ENCODE results near the gene HOMER3. TPM values are rescaled to one million over a fixed set of nuclear protein-coding genes. Genes with fewer than 3 reads are reported as not detected.

HOMER3 gene
- polyA plus RNA-seq, 3 donors: 45.1 to 88.1 (median 49.4) TPM

DNA sequence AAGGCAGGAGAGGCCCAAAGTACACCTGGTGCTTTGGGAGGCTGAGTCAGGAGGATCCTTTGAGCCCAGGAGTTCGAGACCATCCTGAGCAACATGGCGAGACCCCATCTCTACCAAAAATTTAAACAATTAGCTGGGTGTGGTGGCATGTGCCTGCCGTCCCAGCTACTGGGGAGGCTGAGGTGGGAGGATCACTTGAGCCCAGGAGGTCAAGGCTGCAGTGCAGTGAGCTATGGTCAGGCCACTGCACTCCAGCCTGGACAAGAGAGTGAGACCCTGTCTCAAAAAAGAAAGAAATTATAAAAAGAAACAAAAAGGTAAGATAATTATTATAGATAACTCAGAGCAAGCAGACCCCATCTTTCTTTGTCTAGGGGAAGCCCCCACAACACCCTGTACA lies 1.9 kb downstream of the HOMER3 start:
- peaks cover 0 to 1% (median 0%) of the 10 kb centered on the region in 3 donors for H3K27me3 Mint-ChIP-seq (ENCODE audit: low read depth in 3 of 3)
- peaks cover 27% of the 10 kb centered on the region for H3K4me1 Mint-ChIP-seq
- no peaks in the 10 kb centered on the region for H3K9me3 ChIP-seq (replicated peaks in 1 of 2; ENCODE audit: control insufficient read depth in 1 of 2, insufficient read depth in 1 of 2, low read length in 2 of 2)
- intact Hi-C loops (cut with micrococcal nuclease): no loop called here
- TF ChIP-seq, protein P1, sequence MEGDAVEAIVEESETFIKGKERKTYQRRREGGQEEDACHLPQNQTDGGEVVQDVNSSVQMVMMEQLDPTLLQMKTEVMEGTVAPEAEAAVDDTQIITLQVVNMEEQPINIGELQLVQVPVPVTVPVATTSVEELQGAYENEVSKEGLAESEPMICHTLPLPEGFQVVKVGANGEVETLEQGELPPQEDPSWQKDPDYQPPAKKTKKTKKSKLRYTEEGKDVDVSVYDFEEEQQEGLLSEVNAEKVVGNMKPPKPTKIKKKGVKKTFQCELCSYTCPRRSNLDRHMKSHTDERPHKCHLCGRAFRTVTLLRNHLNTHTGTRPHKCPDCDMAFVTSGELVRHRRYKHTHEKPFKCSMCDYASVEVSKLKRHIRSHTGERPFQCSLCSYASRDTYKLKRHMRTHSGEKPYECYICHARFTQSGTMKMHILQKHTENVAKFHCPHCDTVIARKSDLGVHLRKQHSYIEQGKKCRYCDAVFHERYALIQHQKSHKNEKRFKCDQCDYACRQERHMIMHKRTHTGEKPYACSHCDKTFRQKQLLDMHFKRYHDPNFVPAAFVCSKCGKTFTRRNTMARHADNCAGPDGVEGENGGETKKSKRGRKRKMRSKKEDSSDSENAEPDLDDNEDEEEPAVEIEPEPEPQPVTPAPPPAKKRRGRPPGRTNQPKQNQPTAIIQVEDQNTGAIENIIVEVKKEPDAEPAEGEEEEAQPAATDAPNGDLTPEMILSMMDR (IDR thresholded peaks at IDR 0.05): no peak
- peak overlapping the region; percentile 96 for H3K4me2 ChIP-seq (replicated peaks; ENCODE audit: extremely low read depth, low read length, poor library complexity, severe bottlenecking)
- H3K27ac ChIP-seq (ENCODE audit: low read depth in 1 of 2, low read length in 2 of 2): peak overlapping the region in 1 of 2 donors; percentile 88
- no peak for DNase-seq
- H3K9ac ChIP-seq (ENCODE audit: insufficient read depth, low read length, poor library complexity, severe bottlenecking): peak overlapping the region; percentile 84
- peak overlapping the region; percentile 90 to 95 for H3K4me3 Mint-ChIP-seq
- H4K20me1 ChIP-seq (ENCODE audit: insufficient read depth, low read length): peaks cover 24% of the 10 kb centered on the region
- peaks cover 36 to 52% of the 10 kb centered on the region in 2 donors for H3K36me3 Mint-ChIP-seq
- no peak overlapping the region for H2AFZ ChIP-seq (ENCODE audit: insufficient read depth, low read depth, low read length, poor library complexity, severe bottlenecking)
- H3K27ac Mint-ChIP-seq: peak overlapping the region in 3 of 7 donors; percentile 50 to 86 (median 66)
- peaks cover 16 to 24% of the 10 kb centered on the region in 2 donors for H3K4me1 ChIP-seq (ENCODE audit: control insufficient read depth in 1 of 2, insufficient read depth in 2 of 2, low read length in 2 of 2)
- peaks cover 16 to 31% of the 10 kb centered on the region in 2 donors for H3K36me3 ChIP-seq (replicated peaks in 1 of 2; ENCODE audit: control insufficient read depth in 1 of 2, insufficient read depth in 2 of 2, low read length in 2 of 2)
- peaks cover 40% of the 10 kb centered on the region for H3K79me2 ChIP-seq (ENCODE audit: insufficient read depth, low read length)
- H3K27me3 ChIP-seq (ENCODE audit: control insufficient read depth in 2 of 2, insufficient read depth in 2 of 2, low read length in 2 of 2): no peaks in the 10 kb centered on the region
- H3K9me3 Mint-ChIP-seq: peaks cover 0 to 2% (median 0%) of the 10 kb centered on the region in 7 donors
- WGBS (ENCODE audit: insufficient coverage): no CpG with 5 or more reads among the region's 3 CpGs
- peak overlapping the region in 1 of 3 experiments; percentile 90 for H3K4me3 ChIP-seq (replicated peaks in 1 of 3; ENCODE audit: low read depth in 2 of 3, low read length in 3 of 3)

DNA sequence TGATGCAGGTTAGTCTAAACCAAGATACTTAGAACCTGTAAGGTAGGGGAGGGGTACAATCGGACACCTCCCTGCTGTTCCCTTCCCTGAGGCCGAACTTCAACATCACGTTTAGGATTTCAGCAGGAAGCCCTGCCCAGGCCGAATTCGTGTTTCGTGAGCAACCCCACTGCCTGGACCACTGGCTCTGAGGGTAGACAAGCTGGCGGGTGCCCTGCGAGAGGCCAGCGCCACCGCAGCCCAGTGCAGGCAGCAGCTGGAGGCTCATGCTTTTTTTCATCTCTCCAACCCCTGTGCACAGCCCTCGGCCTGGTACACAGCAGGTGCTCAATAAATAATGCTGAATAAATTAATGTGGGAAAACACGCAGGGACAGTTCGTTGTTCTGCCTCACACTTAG lies 7.7 kb downstream of the HOMER3 start:
- Histone ChIP-seq H3K4me3 (replicated peaks in 1 of 3; ENCODE audit: low read depth in 2 of 3, low read length in 3 of 3) (peak overlapping the region in 1 of 3 experiments; percentile 77), H2AFZ (ENCODE audit: insufficient read depth, low read depth, low read length, poor library complexity, severe bottlenecking) (no peak overlapping the region), H3K27me3 (ENCODE audit: control insufficient read depth in 2 of 2, insufficient read depth in 2 of 2, low read length in 2 of 2) (no peaks in the 10 kb centered on the region), H3K9ac (ENCODE audit: insufficient read depth, low read length, poor library complexity, severe bottlenecking) (no peak overlapping the region), H4K20me1 (ENCODE audit: insufficient read depth, low read length) (peaks cover 45% of the 10 kb centered on the region), H3K4me2 (replicated peaks; ENCODE audit: extremely low read depth, low read length, poor library complexity, severe bottlenecking) (peak overlapping the region; percentile 90), H3K27ac (ENCODE audit: low read depth in 1 of 2, low read length in 2 of 2) (no peak overlapping the region), H3K79me2 (ENCODE audit: insufficient read depth, low read length) (peaks cover 6% of the 10 kb centered on the region), H3K4me1 (ENCODE audit: control insufficient read depth in 1 of 2, insufficient read depth in 2 of 2, low read length in 2 of 2) (peaks cover 11 to 15% of the 10 kb centered on the region in 2 donors), H3K9me3 (replicated peaks in 1 of 2; ENCODE audit: control insufficient read depth in 1 of 2, insufficient read depth in 1 of 2, low read length in 2 of 2) (no peaks in the 10 kb centered on the region), H3K36me3 (replicated peaks in 1 of 2; ENCODE audit: control insufficient read depth in 1 of 2, insufficient read depth in 2 of 2, low read length in 2 of 2) (peaks cover 39 to 65% of the 10 kb centered on the region in 2 donors)
- peaks cover 0 to 3% (median 0%) of the 10 kb centered on the region in 3 donors for H3K27me3 Mint-ChIP-seq (ENCODE audit: low read depth in 3 of 3)
- 82% methylated on average over 10 of the region's 13 CpGs for WGBS (ENCODE audit: insufficient coverage)
- H3K4me1 Mint-ChIP-seq: peaks cover 19% of the 10 kb centered on the region
- no peak for DNase-seq
- TF ChIP-seq, protein P1 (IDR thresholded peaks at IDR 0.05): no peak
- no peak overlapping the region for H3K4me3 Mint-ChIP-seq
- intact Hi-C loops (cut with micrococcal nuclease): loop anchor here in 1 of 2 donors (2.0 to 5.0 kb wide), 3 partner anchors 54 to 296 kb away; partner anchors contain the start of genes ARMC6, KLHL26 and SUGP2
- peaks cover 0 to 2% (median 0%) of the 10 kb centered on the region in 7 donors for H3K9me3 Mint-ChIP-seq
- peak overlapping the region in 2 of 7 donors; percentile 43 to 52 for H3K27ac Mint-ChIP-seq
- H3K36me3 Mint-ChIP-seq: peaks cover 53 to 81% of the 10 kb centered on the region in 2 donors
